ENCODE data around the gene PRKG1.

- TF ChIP-seq POLR2A (IDR thresholded peaks at IDR 0.05; ENCODE audit: low read depth, low read length) = no peak
- no peak for TF ChIP-seq CTCF (conservative IDR thresholded peaks at IDR 0.05; ENCODE audit: low read depth, low read length)
- TF ChIP-seq RCOR1 (IDR thresholded peaks at IDR 0.05; ENCODE audit: insufficient replicate concordance, low read length) = no peak
- no peak for TF ChIP-seq MXI1 (IDR thresholded peaks at IDR 0.05; ENCODE audit: borderline replicate concordance, low read depth, low read length)
- no peak for TF ChIP-seq BHLHE40 (IDR thresholded peaks at IDR 0.05; ENCODE audit: low read depth, low read length)
- TF ChIP-seq USF2 (IDR thresholded peaks at IDR 0.05; ENCODE audit: low read depth, low read length) = no peak
- TF ChIP-seq RAD21 (IDR thresholded peaks at IDR 0.05; ENCODE audit: low read length) = no peak
- TF ChIP-seq FOS (IDR thresholded peaks at IDR 0.05; ENCODE audit: low read depth, low read length) = no peak
- no peak for TF ChIP-seq MAFK (IDR thresholded peaks at IDR 0.05; ENCODE audit: low read depth, low read length)
- TF ChIP-seq MAZ (IDR thresholded peaks at IDR 0.05; ENCODE audit: borderline replicate concordance, low read depth, low read length) = no peak
- TF ChIP-seq RFX5 (IDR thresholded peaks at IDR 0.05; ENCODE audit: low read depth, low read length) = no peak
- TF ChIP-seq CEBPB (IDR thresholded peaks at IDR 0.05; ENCODE audit: low read depth, low read length) = no peak
- no peak for TF ChIP-seq SMC3 (IDR thresholded peaks at IDR 0.05; ENCODE audit: low read depth, low read length)
Observed at GRCh38 chr10:51547941-51548340, 473.7 kb downstream of the PRKG1 start.
